OCI-LY1 (cell line): ENCODE measurements around the gene DMRT3.

Source experiments
- H2AFZ ChIP-seq: fragments of 200-600 bp; sonication (generic), shearing (Covaris generic); 2 replicates; pipeline ENCODE4 v1.6.0; 2014; ENCODE audit warnings: antibody characterized with exemption, mild to moderate bottlenecking, low read length
- H3F3A ChIP-seq: fragments of 200-600 bp; sonication (generic), shearing (Covaris generic); 2 replicates; pipeline ENCODE4 v1.6.0; 2014; ENCODE audit warnings: mild to moderate bottlenecking, antibody characterized with exemption, low read length, moderate library complexity; ENCODE audit not compliant: insufficient read depth
- H3K27ac ChIP-seq: fragments of 200-600 bp; sonication (generic); 2 replicates; pipeline ENCODE4 v1.5.1; 2014; ENCODE audit warnings: low read length, mixed run types, mild to moderate bottlenecking, low read depth; ENCODE audit not compliant: poor library complexity, severe bottlenecking
- H3K27me3 ChIP-seq: fragments of 200-600 bp; sonication (generic); 2 replicates; pipeline ENCODE4 v1.6.0; 2014; ENCODE audit warnings: antibody characterized with exemption, mild to moderate bottlenecking, low read length, moderate library complexity; ENCODE audit not compliant: insufficient read depth
- H3K36me3 ChIP-seq: fragments of 200-600 bp; sonication (generic); 2 replicates; pipeline ENCODE4 v1.6.1; 2014; ENCODE audit warnings: mild to moderate bottlenecking, antibody characterized with exemption, low read length, moderate library complexity, mixed read lengths; ENCODE audit not compliant: insufficient read depth
- H3K4me1 ChIP-seq: fragments of 200-600 bp; sonication (generic); 2 replicates; pipeline ENCODE4 v1.5.1; 2014; ENCODE audit warnings: mild to moderate bottlenecking, low read length, moderate library complexity; ENCODE audit not compliant: insufficient read depth, severe bottlenecking
- H3K4me2 ChIP-seq: fragments of 200-600 bp; sonication (generic), shearing (Covaris generic); 2 replicates; pipeline ENCODE4 v1.6.1; 2014; ENCODE audit warnings: low read length
- H3K4me3 ChIP-seq: fragments of 200-600 bp; sonication (generic); 2 replicates; pipeline ENCODE4 v1.5.1; 2014; ENCODE audit warnings: low read length, low read depth, mild to moderate bottlenecking, mixed read lengths; ENCODE audit not compliant: poor library complexity, severe bottlenecking
- H3K79me2 ChIP-seq: fragments of 200-600 bp; shearing (Covaris generic); 2 replicates; pipeline ENCODE4 v1.6.1; 2016; ENCODE audit warnings: mixed run types, low read length, mixed read lengths; ENCODE audit not compliant: insufficient read depth
- H3K9ac ChIP-seq: fragments of 200-600 bp; sonication (generic), shearing (Covaris generic); 2 replicates; pipeline ENCODE4 v1.6.1; 2014; ENCODE audit warnings: mild to moderate bottlenecking, low read length, mixed read lengths
- H3K9me2 ChIP-seq: fragments of 200-600 bp; sonication (generic), shearing (Covaris generic); 2 replicates; pipeline ENCODE4 v1.6.1; 2014; ENCODE audit warnings: low read depth, mild to moderate bottlenecking, low read length, mixed read lengths
- H3K9me3 ChIP-seq: fragments of 200-600 bp; shearing (Covaris generic); 2 replicates; pipeline ENCODE4 v1.6.1; 2014; ENCODE audit warnings: low read length, mixed read lengths
- H4K20me1 ChIP-seq: fragments of 200-600 bp; sonication (generic), shearing (Covaris generic); 2 replicates; pipeline ENCODE4 v1.6.0; 2016; ENCODE audit warnings: mild to moderate bottlenecking, low read length; ENCODE audit not compliant: insufficient read depth
- CTCF ChIP-seq: fragments of 200-600 bp; sonication (generic), shearing (Covaris generic); IDR thresholded peaks from 2 replicates; pipeline ENCODE4 v1.5.1; 2017; ENCODE audit warnings: mild to moderate bottlenecking, antibody characterized with exemption, low read length, moderate library complexity, mixed read lengths
- EZH2 ChIP-seq: fragments of 200-600 bp; sonication (generic), shearing (Covaris generic); IDR thresholded peaks from 2 replicates; pipeline ENCODE4 v1.8.0; 2017; ENCODE audit warnings: borderline replicate concordance, mixed run types, mild to moderate bottlenecking, antibody characterized with exemption, low read length, moderate library complexity, mixed read lengths

DMRT3 gene

GRCh38 chr9:1034271-1034670 is 57.8 kb downstream of the DMRT3 start:
- Histone ChIP-seq H3K79me2 (no peaks in the 10 kb centered on the region), H3K27me3 (no peaks in the 10 kb centered on the region), H3K9ac (no peak overlapping the region), H4K20me1 (no peaks in the 10 kb centered on the region), H3K4me3 (no peak overlapping the region), H3K9me2 (no peaks in the 10 kb centered on the region), H3K27ac (no peak overlapping the region), H3K9me3 (no peaks in the 10 kb centered on the region), H3K4me2 (no peak overlapping the region), H3K4me1 (no peaks in the 10 kb centered on the region), H2AFZ (no peak overlapping the region), H3K36me3 (no peaks in the 10 kb centered on the region), H3F3A (no peaks in the 10 kb centered on the region)
- TF ChIP-seq CTCF (no peak), EZH2 (no peak)

- Histone ChIP-seq H4K20me1 (no peaks in the 10 kb centered on the region), H3K4me3 (no peak overlapping the region), H3K27me3 (no peaks in the 10 kb centered on the region), H3K27ac (no peak overlapping the region), H3K79me2 (no peaks in the 10 kb centered on the region), H3K4me2 (no peak overlapping the region), H3K9me3 (no peaks in the 10 kb centered on the region), H3K36me3 (no peaks in the 10 kb centered on the region), H3K4me1 (no peaks in the 10 kb centered on the region), H3F3A (no peaks in the 10 kb centered on the region), H2AFZ (no peak overlapping the region), H3K9me2 (no peaks in the 10 kb centered on the region), H3K9ac (no peak overlapping the region)
- TF ChIP-seq EZH2 (no peak), CTCF (no peak)
Measured at GRCh38 chr9:1039589-1039988, 63.1 kb downstream of the DMRT3 start.
